ENCODE measurements around the gene CSDE1.
"Not testable (repeated sequence)": the region's sequence is repeated elsewhere in the genome, so short reads cannot be mapped to it uniquely, and the experiment has no call there.

The CSDE1 gene

GRCh38 chr1:114757455-114758255 is at the start of gene CSDE1:
TSS of gene CSDE1 (minus strand) at chr1:114757984. CDS start at chr1:114739890, 18,094 bp downstream.
- DNase-seq = peak; percentile 98

GRCh38 chr1:114804449-114804848 is 46.7 kb upstream of the CSDE1 start:
- DNase-seq = not testable (repeated sequence)

GRCh38 chr1:114803001-114803400 is 45.2 kb upstream of the CSDE1 start:
- no peak for DNase-seq

- DNase-seq = no peak
These were observed 36.3 kb upstream of the CSDE1 start for GRCh38 chr1:114794038-114794437.

GRCh38 chr1:114790581-114790980 is 32.8 kb upstream of the CSDE1 start:
- DNase-seq = not testable (repeated sequence)

- not testable (repeated sequence) for DNase-seq
These were observed 28.7 kb upstream of the CSDE1 start for GRCh38 chr1:114786440-114786839.

- DNase-seq = no peak
These were observed 24.7 kb upstream of the CSDE1 start for GRCh38 chr1:114782476-114782875.

GRCh38 chr1:114780344-114781226 is 22.8 kb upstream of the CSDE1 start, which contains the start of gene SIKE1:
TSS of gene SIKE1 (minus strand) at chr1:114780685. CDS start at chr1:114780607, 78 bp downstream.
- DNase-seq = peak; percentile 95

GRCh38 chr1:114779722-114780121 is 21.9 kb upstream of the CSDE1 start:
- no peak for DNase-seq

GRCh38 chr1:114776726-114777125 is 18.9 kb upstream of the CSDE1 start:
- DNase-seq = not testable (repeated sequence)

- no peak for DNase-seq
These were observed 14.2 kb upstream of the CSDE1 start for GRCh38 chr1:114771992-114772391.

- DNase-seq = no peak
These were observed 13.2 kb upstream of the CSDE1 start for GRCh38 chr1:114770989-114771388.

GRCh38 chr1:114764689-114765088 is 6.9 kb upstream of the CSDE1 start:
- no peak for DNase-seq

GRCh38 chr1:114758256-114758832 is 560 bp upstream of the CSDE1 start:
- no peak for DNase-seq

GRCh38 chr1:114756949-114757454 is 782 bp downstream of the CSDE1 start:
- DNase-seq = no peak

GRCh38 chr1:114756009-114756892 is 1.5 kb downstream of the CSDE1 start:
- DNase-seq = peak; percentile 27

GRCh38 chr1:114755006-114755931 is 2.5 kb downstream of the CSDE1 start:
- DNase-seq = no peak

- not testable (repeated sequence) for DNase-seq
These were observed 4.1 kb downstream of the CSDE1 start for GRCh38 chr1:114753702-114754101.

- DNase-seq = no peak
These were observed 4.6 kb downstream of the CSDE1 start for GRCh38 chr1:114753143-114753542.

- DNase-seq = no peak
These were observed 7.0 kb downstream of the CSDE1 start for GRCh38 chr1:114750780-114751179.

- DNase-seq = no peak
These were observed 7.9 kb downstream of the CSDE1 start for GRCh38 chr1:114749835-114750234.
